SKM-1 treated with dmso at 0.1 percent for 144 hours (cell line): ENCODE results near the gene NBAS.
"Not testable (repeated sequence)": the region's sequence is repeated elsewhere in the genome, so short reads cannot be mapped to it uniquely, and the experiment has no call there.

Experiments used
- DNase-seq: peaks from one replicate; lab custom pipeline; 2025; ENCODE audit not compliant: unreplicated experiment; lab: John Stamatoyannopoulos, UW

The NBAS gene

DNA sequence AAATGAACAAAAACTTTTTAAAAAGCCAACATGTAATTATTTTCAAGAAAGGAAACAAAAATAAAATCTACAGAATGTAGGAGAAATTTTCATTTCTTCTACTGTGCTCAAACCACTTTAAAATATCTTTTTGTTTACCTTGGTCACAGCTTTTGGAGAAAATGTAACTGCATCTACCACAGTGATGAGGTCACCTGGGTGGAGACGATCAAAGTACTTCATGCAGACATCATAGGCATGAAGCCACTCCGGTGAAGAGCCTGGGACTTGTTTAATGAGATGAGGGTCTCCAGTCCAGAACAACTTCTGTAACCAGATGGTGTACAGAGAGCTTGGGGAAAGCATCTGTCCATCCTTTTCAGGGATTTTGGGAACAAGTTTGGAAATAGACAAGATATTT, 285.8 kb downstream of the NBAS start:
- no peak for DNase-seq

DNA sequence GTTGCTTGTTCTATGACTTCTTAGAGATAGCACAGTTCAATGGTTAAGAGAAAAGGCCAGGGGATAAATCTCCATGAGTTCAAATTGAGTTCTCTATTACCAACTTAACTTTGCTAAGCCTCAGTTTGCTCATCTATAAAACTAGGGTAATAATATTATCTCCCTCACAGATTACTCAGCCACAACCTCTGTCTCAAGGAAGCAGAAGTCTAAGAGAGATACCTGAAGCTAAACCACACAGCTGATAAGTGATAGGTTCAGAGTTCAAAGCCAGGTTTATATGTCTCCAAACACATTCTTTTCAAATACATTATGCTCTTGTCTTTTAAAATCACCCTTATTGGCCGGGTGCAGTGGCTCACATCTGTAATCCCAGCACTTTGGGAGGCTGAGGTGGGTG, 287.7 kb downstream of the NBAS start:
- DNase-seq = no peak

DNA sequence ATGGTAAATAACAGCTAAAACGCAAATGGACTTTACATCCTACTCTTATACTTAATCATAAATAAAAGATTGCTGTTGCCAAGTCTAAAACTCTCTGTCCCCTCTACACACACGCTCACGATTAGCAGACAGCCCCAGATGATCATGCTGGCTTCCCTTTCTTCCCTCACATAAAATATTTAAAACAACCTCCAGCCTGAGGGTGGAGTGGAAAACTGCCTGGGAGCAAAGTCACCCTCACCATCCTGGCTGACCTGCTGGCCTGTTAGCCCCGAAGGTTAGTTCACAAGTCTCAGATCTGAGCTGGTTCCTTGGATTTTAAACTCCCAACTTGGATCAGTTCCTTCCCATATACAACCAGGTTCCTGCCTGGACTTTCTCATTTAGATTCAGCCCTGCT, 288.2 kb downstream of the NBAS start:
- DNase-seq = no peak

DNA sequence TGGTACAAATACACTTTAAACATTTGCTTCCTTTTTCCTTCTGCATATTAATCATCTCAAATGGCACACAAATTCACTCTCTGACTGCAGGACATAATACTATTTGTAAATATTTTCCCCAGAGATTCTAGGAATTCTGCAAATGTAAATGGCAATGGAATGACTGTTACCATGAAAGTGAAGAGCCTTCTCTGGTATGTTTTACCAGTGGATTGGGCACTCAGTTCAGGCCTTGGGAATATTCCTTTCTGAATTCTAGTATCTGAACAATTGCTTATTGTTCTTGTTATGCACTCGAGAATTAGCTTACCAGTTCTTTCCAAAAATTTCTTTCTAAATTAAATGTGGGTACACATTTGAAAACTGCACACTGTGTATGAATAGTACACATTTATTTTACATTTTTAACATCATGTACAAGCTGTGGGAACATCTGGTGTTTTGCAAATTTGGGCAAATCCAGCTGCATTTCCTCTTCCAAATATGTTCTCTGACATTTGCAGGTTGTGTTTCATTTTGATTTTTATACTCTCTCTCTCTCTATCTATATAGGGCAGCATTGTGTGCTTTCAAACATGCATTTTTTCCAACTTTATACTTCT, 289.1 kb downstream of the NBAS start:
- DNase-seq = no peak

DNA sequence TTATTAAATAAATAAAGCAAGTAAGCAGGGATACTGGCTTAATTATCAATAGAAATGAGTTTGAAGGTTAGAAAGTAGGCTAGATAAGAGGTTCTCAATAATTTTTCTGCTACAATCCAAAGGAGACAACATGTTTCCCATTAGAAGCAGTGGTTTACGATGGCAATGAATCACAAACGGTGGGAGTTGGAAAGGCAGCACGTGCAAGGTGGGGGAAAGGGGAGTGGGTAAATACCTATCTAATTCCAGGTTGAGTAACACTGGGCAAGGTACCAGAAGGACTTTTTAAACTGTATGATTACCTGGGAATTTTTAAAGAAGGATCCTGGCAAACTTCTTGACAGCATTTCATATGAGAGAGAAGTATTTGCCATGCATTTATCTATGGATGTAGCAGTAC, 289.9 kb downstream of the NBAS start:
- DNase-seq = no peak

DNA sequence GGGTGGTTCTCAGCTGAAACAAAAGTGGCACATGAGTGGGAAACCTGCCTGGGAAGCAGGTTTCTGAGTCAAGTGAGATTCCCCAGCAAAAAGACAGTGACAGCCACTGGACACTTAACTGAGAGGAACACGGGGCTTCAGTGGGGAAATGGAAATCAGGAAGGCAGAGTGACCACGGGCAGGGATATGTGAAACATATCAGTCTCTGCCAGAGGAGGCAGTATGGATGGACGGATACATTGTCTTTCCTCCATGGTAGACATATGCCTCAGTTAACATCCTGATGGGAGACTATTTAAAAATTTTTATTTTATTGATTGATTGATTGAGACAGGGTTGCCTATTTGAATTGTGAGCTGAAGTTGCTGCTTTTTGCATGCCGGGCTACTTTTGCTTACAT, 292.1 kb downstream of the NBAS start:
- DNase-seq = no peak

DNA sequence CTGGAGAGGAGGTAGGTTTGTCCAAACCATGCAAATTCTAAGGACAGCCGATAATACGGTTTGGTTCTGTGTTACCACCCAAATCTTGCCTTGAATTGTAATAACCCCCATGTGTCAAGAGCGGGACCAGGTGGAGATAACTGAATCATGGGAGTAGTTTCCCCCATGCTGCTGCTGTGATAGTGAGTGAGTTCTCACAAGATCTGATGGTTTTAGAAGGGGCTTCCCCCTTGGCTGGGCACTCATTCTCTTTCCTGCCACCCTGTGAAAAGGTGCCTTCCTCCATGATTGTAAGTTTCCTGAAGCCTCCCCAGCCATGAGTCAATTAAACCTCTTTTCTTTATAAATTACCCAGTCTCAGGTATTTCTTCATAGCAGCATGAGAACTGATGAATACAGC, 295.2 kb downstream of the NBAS start:
- DNase-seq = no peak

DNA sequence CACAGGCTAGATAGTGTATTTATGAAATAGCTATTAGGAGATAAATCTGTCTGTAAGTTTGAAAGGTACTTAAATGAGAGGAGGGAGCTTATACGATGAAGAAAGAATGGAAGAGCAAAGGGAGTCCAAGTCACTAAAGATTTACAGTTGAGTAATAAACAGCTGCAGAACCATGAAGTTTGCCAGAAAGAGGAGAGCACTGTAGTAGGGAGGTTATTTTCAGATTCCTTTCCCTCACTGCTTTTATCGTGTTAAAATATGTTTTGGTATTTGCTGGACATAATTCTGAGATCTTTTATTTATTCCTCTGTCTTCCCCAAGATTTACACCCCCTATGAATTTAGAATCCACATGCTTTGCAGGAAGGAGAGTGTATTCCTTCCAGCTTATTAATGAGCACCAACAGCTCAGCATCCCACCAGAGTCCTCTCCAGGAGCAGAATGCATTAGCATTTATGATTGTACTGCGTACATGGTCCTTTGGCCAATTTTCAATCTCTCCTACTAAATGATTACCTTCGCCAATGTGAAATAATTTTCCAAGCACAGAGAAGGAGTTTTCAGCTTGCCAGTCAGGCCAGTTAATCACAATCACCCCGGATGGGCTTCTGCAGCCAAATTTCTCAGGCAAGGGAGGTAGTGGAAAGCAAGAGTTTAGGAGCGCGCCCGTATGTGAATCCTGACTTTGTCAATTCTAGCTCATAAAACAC, 297.0 kb downstream of the NBAS start:
- DNase-seq = no peak

DNA sequence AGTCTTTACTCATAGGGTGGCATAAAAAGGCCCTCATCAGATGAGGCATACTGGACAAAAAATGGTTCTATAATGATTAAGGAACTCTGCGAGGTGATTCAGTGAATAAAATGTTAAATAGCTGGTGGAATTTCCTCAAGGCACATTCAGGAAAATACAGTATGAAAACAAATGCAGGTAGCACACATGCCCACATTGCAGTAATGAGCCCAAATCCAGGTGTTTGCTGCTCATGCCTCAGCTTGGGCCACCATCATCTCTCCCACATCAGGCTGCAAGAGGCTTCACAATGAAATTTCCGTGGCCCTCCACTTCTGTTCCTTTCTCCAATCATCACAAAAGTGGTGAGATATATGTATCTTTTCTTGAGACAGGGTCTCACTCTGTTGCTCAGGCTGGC, 298.3 kb downstream of the NBAS start:
- no peak for DNase-seq

DNA sequence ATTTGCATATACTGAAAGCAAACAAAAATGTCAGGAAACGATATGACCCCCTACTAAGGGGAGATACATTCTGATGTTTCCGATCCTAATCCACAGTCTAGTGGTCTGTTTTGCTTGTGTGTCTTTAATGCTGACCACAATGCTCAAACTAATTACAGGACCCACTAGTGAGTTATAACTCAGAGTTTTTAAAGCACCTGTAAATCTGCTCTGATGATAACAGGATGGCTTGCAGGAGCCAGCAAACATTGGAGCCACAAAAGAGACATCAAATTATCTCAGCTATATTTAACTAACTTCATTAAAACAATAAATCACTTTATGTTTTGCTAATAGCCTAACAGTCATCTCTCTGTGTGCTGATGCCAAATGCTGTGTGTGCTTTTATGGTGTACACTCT, 300.3 kb downstream of the NBAS start:
- no peak for DNase-seq

DNA sequence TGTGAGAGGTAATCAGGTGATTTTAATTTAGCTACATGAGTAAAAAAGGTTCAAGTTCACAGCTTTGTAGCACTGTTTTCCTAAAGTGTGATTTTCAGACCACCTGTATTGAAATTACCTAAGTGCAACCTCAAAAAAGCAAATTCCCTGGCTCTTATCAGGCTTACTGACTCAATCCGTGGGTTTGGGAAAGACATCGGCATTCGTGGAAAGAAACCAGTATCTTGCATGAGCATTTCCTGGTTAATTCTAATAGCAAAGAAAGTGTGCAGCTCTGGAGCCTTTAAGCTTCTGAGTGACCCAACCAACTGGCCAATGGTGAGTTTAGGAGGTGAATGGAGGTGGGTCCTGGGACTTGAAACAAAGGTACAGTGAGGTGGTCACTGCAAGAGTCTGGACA, 300.9 kb downstream of the NBAS start:
- DNase-seq = no peak

DNA sequence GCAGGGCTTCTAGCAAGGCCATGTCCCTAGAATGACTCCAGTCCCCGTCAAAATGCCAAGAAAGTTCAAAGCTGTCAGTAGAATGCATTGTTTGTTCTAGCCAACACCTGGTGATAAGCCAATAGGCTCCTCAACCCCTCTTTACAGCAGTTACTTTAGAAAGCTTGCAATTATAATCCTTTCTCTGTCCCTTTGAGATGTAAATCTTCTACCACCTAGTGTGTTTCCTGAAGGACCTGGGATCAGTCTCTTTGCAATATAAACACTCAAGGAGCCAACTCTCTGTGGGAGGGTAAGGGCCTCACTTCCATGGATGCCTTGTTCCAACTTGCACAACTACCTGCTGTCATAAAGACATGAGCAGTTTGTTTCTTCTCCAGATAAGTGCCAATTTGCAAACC, 301.8 kb downstream of the NBAS start:
- DNase-seq = no peak

DNA sequence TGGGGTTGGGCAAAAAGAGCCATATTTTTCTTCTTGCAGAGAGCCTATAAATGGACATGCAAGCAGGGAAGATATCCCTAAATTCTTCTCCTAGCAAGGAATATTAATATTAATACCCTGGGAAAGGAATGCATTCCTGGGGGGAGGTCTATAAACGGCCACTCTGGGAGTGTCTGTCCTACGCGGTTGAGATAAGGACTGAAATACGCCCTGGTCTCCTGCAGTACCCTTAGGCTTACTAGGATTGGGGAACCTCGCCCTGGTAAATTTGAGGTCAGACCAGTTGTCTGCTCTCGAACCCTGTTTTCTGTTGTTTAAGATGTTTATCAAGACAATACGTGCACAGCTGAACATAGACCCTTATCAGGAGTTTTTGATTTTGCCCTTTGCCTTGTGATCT, 302.7 kb downstream of the NBAS start:
- DNase-seq = not testable (repeated sequence)

DNA sequence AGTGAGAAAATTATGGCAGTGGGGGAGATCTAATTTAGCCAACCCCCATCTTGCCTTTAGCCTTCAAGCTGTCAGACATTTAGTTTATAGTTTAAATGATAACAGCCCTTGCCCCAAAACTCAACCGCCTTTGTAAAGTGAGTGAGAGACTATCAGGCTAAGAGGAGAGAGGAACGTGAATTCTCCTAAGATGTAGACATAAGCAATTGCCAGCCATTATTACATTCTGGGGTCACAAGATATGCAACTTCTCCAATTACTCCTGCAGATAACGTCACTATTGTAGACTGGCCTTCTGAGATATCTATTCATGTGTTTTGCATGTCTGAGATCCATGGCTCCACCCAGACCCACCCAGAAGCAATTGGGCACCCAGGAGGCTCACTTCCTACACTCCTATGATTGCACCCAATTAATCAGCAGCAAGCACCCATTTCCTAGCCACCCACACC, 307.3 kb downstream of the NBAS start:
- no peak for DNase-seq

DNA sequence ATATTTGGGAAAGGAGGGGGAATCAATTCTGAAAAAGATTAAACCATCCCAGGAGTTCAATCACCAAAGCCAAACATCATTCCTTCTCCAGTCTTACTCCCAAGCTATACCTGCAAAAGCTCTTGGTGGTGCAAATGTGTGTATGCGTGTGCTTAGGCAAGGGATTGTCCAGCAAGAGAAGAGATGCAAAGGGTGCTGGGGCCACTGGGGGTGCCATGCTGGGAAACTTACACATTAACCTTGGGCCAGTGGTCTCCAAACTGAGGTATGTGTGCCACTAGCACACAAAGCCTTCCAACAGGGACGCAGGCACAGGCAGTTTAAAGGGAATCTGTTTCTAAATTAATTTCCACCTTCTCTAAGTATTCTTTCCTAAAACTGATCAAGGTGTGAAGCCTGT, 307.9 kb downstream of the NBAS start:
- no peak for DNase-seq

DNA sequence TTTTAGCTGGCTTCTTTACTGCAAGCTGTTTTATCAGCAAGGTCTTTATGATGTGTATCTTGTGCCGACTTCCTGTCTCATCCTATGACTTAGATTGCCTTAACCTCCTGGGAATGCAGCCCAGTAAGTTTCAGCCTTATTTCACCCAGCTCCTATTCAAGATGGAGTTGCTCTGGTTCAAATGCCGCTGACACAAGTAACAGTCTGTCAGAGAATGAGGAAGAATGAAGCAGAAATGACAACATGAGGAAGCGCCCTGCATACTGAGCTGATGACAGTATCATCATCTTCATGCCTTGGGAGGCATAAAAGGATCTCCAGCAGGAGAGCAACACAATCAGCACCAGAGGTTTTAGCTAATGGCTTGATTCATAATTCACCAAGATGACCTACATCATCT, 309.4 kb downstream of the NBAS start:
- DNase-seq = no peak

DNA sequence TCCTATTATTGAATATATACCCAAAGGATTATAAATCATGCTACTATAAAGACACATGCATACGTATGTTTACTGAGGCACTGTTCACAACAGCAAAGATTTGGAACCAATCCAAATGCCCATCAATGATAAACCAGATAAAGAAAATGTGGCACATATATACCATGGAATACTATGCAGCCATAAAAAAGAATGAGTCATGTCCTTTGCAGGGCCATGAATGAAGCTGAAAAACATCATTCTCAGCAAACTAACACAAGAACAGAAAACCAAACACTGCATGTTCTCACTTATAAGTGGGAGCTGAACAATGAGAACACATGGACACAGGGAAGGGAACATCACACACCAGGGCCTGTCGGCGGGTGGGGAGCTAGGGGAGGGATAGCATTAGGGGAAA, 310.2 kb downstream of the NBAS start:
- DNase-seq = not testable (repeated sequence)

DNA sequence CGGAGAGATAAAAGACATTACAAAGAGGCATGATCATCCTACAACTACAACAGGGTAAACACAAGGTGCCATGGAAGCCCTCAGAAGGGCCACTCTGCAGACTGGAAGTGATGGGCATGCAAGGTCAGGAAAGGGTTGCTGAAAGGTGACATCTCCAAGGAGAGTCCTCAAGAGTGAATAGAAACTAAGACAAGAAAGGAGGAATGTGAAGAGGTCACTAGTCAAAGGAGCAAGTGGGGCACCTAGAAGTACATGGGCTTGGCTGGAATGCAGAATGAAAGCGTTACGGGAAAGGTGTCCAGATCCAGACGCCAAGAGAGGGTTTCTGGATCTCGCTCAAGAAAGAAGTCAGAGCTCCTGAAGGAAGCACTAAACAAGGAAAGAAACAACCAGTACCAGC, 314.3 kb downstream of the NBAS start:
- no peak for DNase-seq

DNA sequence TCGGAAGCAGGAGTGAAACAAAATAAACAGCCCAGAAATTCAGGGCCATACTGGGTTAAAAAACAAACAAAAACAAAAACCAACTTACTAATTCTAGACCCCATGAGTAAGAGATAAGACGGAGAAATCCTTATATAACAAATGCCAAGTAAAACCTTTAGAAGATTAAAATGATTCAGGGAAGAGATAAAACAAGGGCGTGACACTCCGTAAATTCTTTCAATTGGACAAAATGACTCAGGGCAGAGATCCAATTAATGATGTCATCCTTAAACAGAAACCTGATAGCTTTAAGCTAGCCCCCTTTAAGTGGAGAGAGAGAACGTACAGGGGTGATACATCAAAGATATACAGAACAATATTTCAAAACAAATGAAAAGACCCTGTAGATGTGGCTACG, 317.4 kb downstream of the NBAS start:
- no peak for DNase-seq

DNA sequence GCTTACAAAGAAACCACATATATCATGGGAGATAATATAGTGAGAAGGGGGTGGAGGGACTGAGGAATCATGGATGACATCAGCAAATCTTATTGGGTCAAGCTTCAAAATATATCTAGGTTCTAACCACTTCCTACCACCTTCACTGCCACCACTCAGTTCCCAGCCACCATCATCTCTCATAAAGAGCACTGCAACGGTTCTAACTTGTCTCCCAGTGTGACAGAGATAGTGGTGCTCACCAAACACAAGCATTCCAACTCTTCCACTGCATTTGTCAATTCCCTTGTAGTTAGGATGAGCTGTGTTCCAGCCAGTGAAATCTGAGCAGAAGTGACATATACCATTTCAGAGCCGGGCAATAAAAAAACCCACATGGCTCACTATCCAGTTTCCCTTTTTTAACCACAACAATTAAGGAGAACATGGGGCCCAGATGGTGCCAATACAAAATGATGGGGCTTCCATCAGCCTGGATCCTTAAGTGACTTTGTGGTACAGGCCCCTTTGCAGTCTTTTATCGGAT, 318.1 kb downstream of the NBAS start:
- DNase-seq = no peak

DNA sequence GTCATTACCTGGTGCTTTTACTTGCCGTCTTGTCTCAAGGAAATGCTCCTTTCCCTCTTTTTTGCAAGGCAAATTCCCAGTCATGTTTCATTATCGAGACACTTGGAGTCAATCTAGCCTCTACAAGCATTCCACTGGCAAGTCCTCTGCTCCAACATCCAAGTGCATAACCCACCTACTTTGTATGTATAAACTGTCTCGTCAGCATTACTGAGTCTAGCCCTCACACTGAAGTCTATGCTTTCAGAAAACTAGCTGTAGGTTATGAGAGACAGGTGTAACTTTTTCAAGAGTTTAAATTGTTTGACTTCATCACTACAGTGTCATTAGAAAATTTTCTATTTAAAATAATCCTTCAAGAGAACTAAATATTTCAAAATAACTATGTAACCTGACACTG, 319.2 kb downstream of the NBAS start:
- no peak for DNase-seq

DNA sequence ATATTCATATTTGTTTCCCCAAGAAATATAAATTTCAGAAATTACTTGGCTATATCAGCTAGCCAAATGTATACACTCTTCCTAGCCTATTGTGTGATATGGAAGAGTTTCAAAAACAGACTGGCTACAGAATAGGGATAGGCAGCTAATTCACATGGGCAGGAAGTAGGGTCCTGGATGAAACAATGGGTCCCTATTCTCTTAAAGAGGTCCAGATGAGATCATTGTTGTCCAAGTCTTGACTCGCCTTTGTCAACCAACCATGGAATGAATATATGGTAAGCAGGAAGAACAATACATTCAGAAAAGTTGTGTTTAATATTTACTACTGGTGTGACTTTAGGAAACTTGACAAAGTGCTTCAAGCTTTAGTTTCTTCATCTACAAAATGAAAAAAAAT, 319.9 kb downstream of the NBAS start:
- no peak for DNase-seq

DNA sequence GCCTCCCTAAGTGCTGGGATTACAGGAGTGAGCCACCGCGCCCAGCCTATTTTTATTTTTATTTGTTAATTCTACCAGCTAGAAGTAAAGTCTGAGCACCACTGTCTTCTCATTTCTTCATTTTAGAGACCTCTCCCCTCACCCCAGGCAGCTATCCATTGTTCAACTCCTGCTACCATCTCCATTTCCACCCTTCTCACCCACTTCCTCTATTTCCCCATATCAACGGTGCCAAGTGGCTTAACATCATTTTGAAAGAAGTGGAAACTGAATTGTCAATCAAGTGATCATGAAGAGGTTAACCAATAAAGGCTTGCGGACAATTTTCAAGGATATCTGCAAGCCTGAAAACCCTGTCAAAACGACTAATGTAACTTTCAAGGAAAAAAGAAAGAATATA, 323.1 kb downstream of the NBAS start:
- DNase-seq = no peak
